Cardiac fibroblast (primary cell): ENCODE data around the gene AOPEP.

Experiments used
- DNase-seq, 2 donors: peaks; one replicate each; pipeline versions ENCODE4 v3.0.0 to v3.0.0-alpha.2; 2010; ENCODE audit warnings: low read depth in 2 of 2
- H3K4me3 ChIP-seq, 2 donors: replicated peaks in 1 of 2; 1 replicate in 1 of 2; 2 replicates in 1 of 2; pipeline ENCODE4 v1.5.1; 2011; ENCODE audit warnings: low read depth in 2 of 2, low read length in 2 of 2, mild to moderate bottlenecking in 2 of 2, moderate library complexity in 1 of 2
- CTCF ChIP-seq: IDR thresholded peaks from one replicate; pipeline ENCODE4 v1.5.1; 2011; ENCODE audit warnings: low read depth, mild to moderate bottlenecking, low read length, inconsistent platforms

AOPEP gene

GRCh38 chr9:95047452-95048224, 321.1 kb downstream of the AOPEP start:
- no peak for DNase-seq
- no peak for TF ChIP-seq CTCF
- H3K4me3 ChIP-seq = peak overlapping the region in 1 of 2 donors; percentile 58

- peak; percentile 43 to 46 for DNase-seq
- TF ChIP-seq CTCF = no peak
- H3K4me3 ChIP-seq = peak overlapping the region; percentile 42 to 58
Observed at GRCh38 chr9:95048225-95049087, 322.0 kb downstream of the AOPEP start.

GRCh38 chr9:95049761-95050160, 323.3 kb downstream of the AOPEP start:
- peak overlapping the region; percentile 0 to 58 for H3K4me3 ChIP-seq
- DNase-seq = peak in 1 of 2 donors; percentile 35
- TF ChIP-seq CTCF = no peak

GRCh38 chr9:95053611-95054570, 327.4 kb downstream of the AOPEP start:
- peak in 1 of 2 donors; percentile 38 for DNase-seq
- no peak for TF ChIP-seq CTCF
- no peak overlapping the region for H3K4me3 ChIP-seq

GRCh38 chr9:95055334-95055850, 328.9 kb downstream of the AOPEP start:
- DNase-seq = peak in 1 of 2 donors; percentile 27
- H3K4me3 ChIP-seq = peak overlapping the region in 1 of 2 donors; percentile 5
- no peak for TF ChIP-seq CTCF
